Measurements from ENCODE around the gene SARM1.
"Not testable (repeated sequence)": the region's sequence is repeated elsewhere in the genome, so short reads cannot be mapped to it uniquely, and the experiment has no call there.

Gene SARM1

GRCh38 chr17:28371245-28372202 lies at the start of gene SARM1:
TSS of gene SARM1 (plus strand) at chr17:28371694. CDS start at chr17:28372033, 339 bp downstream.
- peak; percentile 48 to 89 for DNase-seq

DNA sequence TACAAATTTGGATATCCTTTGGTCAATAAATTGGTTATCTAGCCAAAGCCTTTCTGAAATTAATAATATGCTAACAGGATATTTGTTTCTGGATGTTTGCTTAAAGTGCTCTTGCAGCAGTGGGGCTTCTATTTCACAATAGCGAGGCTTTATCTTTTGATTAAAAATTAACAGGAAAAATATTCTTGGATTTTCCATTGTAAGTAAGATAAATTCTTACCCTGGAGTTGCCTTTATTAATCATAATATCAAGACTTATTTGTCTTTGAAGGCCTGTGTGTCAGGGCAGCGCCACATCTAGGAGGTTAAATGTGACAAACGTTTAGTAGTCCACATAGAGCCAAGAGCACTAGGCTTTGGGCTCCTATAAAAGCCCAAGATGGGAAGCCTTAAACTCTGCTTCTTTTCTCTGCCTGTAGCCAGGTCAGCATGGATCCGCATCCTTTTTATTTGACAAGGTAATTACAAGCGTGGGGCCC lies 47.2 kb upstream of the SARM1 start:
- no peak for DNase-seq

- DNase-seq, result no peak
Observed at GRCh38 chr17:28324781-28325180, 46.7 kb upstream of the SARM1 start.

- DNase-seq, result no peak
Observed at GRCh38 chr17:28325211-28325610, 46.3 kb upstream of the SARM1 start.

DNA sequence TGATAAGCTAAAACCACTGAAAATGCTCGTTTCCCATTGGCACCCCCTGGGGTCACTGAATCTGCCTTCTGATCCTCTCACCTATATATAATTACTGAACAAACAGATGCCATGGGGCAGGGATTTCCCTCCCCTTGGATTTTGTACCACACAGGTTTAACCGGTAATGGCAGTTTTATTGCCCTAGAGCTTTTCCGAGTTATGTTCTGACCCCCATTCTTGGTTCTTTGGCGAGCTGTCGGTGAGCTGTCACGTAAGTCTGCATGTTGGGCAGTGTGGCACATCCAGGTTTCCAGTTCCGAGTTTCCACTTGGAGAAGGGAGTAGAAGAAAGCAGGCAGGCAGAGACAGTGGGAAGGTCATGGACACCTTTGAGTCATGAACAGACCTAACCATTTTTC lies 45.4 kb upstream of the SARM1 start:
- no peak for DNase-seq

GRCh38 chr17:28327031-28327607 lies 44.4 kb upstream of the SARM1 start:
- DNase-seq, result no peak

GRCh38 chr17:28327709-28328108 lies 43.8 kb upstream of the SARM1 start:
- no peak for DNase-seq

DNA sequence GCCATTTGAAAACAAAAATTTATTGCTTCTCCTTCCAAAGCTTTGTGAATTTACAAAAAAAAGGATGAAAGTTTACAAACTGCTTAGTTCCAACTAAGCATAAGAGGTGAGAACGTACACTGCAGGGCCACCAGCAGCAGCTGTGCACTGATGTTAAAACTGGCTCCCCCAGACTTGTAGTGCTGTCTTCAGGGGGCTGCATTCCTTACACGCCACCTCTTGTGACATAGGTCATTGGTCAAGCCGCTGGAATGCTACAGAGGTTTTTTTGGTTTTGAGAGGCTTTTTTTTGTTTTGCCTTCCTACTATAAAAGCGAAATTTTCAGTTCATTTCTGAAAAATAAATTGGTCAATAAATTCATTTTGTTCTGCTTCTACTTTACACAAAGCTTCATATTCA lies 43.2 kb upstream of the SARM1 start:
- DNase-seq, result no peak

DNA sequence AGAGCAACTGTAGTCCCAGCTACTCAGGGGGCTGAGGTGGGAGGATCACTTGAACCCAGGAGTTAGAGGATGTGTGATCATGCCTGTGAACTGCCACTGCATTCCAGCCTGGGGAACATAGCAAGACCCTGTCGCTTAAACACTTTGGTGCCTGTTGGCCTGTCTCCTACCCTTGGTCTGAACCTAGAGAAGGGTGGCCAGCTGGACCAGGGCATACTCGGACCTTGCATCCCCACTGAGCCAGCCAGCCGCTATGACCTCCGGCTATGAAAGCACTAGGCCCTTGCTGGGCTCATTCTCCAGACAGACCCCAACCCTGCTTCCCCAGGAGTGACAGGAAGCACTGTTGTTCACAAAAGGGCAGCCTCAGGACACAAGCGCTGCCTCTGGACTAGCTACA lies 40.8 kb upstream of the SARM1 start:
- DNase-seq, result no peak

DNA sequence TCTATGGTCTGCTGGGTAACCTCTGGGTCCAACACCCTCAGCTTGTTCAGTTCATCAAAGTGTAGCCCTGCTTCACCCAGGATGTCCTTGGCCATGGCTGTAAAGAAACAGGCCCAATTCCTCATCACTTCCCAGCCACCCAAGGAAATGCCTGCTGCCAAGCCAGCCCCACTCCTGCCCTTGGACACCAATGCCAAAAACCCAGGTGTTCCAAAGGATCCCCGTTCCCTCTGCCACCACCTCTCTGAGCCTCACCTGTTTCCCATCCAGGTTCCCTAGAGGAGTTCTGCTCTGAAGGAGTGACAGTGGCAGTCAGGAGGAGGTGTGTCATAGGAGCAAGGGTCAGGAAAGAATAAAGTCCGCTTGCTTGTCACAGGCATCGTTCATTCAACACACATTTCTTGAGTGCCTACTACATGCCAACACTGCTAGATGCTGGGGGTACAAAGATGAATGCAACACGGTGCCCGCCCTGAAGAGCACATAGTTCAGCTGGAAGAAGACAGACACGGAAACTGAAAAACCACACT lies 39.5 kb upstream of the SARM1 start:
- DNase-seq, result no peak

DNA sequence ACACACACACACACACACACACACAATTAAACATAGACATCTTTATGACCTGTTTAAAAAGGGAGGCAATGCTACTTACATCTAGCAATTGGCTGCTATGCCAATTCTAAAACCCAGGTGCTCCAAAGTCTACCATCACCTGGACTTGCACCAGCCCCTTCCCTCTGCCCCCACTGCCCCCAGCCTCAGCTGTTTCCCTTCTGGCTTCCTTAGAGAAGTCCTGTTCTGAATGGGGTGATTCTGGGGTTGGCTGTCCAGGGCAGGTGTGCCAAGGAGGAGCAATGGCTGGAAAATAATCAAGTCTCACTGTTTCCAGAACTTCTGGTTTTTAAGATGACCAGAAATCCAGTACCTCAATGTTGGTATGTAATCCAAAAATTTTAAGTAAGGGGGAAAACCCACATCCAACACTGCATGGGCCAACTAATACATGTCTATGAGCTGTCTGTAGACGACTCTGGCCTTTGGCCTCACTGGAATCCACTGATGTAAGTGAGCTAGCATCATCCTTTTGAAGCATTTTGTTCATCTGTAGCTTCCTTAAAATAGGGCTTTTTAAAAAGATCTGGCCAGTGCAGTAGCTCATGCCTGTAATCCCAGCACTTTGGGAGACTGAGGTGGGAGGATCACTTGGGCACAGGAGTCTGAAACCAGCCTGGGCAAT lies 38.3 kb upstream of the SARM1 start:
- no peak for DNase-seq

GRCh38 chr17:28334171-28334570 lies 37.3 kb upstream of the SARM1 start:
- no peak for DNase-seq

DNA sequence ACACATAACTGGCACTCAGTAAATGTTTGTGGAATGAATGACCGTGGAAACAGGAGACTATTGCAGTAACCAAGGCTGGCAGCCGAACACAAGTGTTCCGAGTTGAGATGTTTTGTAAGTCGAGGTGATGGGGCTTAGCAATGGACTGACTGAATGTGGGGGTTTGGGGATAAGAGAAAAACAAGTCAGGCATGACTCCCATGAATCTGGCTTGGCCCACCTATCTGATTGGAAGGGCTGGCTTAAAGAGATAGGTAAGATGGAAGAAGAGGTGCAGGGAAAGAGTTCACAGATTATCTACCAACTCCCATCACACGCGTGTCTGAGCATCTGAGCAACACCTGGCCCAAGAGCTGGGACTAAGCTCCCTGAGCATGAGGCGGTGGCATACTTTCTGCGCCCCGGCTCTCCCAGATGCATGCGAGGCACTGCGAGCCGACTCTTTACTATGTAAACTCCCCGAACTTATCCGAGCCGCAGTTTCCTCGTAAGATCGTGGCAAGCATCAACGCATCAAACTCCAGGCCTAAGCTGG lies 36.8 kb upstream of the SARM1 start:
- DNase-seq, result no peak

GRCh38 chr17:28335201-28335958 lies 36.1 kb upstream of the SARM1 start, which contains the start of the genes IFT20 and TNFAIP1:
TSS of gene IFT20 (minus strand) at chr17:28335472. CDS start at chr17:28331985, 3,487 bp downstream.
TSS of gene TNFAIP1 (plus strand) at chr17:28335761. CDS start at chr17:28339522, 3,761 bp downstream.
- peak; percentile 86 to 98 for DNase-seq

GRCh38 chr17:28335959-28336871 lies 35.3 kb upstream of the SARM1 start:
- DNase-seq, result no peak

GRCh38 chr17:28338056-28338768 lies 33.3 kb upstream of the SARM1 start:
- no peak for DNase-seq

- DNase-seq, result not testable (repeated sequence)
Observed at GRCh38 chr17:28338769-28339212, 32.7 kb upstream of the SARM1 start.

- no peak for DNase-seq
Observed at GRCh38 chr17:28339431-28339830, 32.1 kb upstream of the SARM1 start.

- DNase-seq, result no peak
Observed at GRCh38 chr17:28340374-28340773, 31.1 kb upstream of the SARM1 start.

GRCh38 chr17:28341516-28341915 lies 30.0 kb upstream of the SARM1 start:
- DNase-seq, result no peak

Data from NCI-H187 (cell line).